ENCODE results near the gene DYNLT5.
A peak's percentile ranks its signal among the peaks of the same experiment; 100 is the strongest.
"Not testable (repeated sequence)": the region's sequence is repeated elsewhere in the genome, so short reads cannot be mapped to it uniquely, and the experiment has no call there.

Gene DYNLT5

GRCh38 chr1:66752000-66752592, at the start of gene DYNLT5:
Gene DYNLT5, plus strand, starts transcription at chr1:66752459. Its CDS starts 2,200 bp downstream, at chr1:66754659.
- no peak for DNase-seq (ENCODE audit: low read depth, low spot score)

GRCh38 chr1:66704177-66704875, 47.9 kb upstream of the DYNLT5 start:
- DNase-seq (ENCODE audit: low read depth, low spot score) = no peak

- DNase-seq (ENCODE audit: low read depth, low spot score) = no peak
These were observed 47.1 kb upstream of the DYNLT5 start for GRCh38 chr1:66705110-66705509.

GRCh38 chr1:66711420-66711819, 40.8 kb upstream of the DYNLT5 start:
- no peak for DNase-seq (ENCODE audit: low read depth, low spot score)

- no peak for DNase-seq (ENCODE audit: low read depth, low spot score)
These were observed 39.4 kb upstream of the DYNLT5 start for GRCh38 chr1:66712839-66713238.

- DNase-seq (ENCODE audit: low read depth, low spot score) = no peak
These were observed 28.3 kb upstream of the DYNLT5 start for GRCh38 chr1:66723985-66724384.

GRCh38 chr1:66725885-66726665, 26.2 kb upstream of the DYNLT5 start:
- DNase-seq (ENCODE audit: low read depth, low spot score) = peak; percentile 11

- DNase-seq (ENCODE audit: low read depth, low spot score) = no peak
These were observed 24.2 kb upstream of the DYNLT5 start for GRCh38 chr1:66728021-66728420.

- DNase-seq (ENCODE audit: low read depth, low spot score) = not testable (repeated sequence)
These were observed 23.5 kb upstream of the DYNLT5 start for GRCh38 chr1:66728716-66729115.

- no peak for DNase-seq (ENCODE audit: low read depth, low spot score)
These were observed 23.1 kb upstream of the DYNLT5 start for GRCh38 chr1:66729119-66729518.

GRCh38 chr1:66729523-66729922, 22.7 kb upstream of the DYNLT5 start:
- DNase-seq (ENCODE audit: low read depth, low spot score) = no peak

- DNase-seq (ENCODE audit: low read depth, low spot score) = no peak
These were observed 21.8 kb upstream of the DYNLT5 start for GRCh38 chr1:66730462-66730861.

GRCh38 chr1:66731170-66731865, 20.9 kb upstream of the DYNLT5 start:
- DNase-seq (ENCODE audit: low read depth, low spot score) = no peak

GRCh38 chr1:66732407-66733166, 19.7 kb upstream of the DYNLT5 start:
- DNase-seq (ENCODE audit: low read depth, low spot score) = no peak

- no peak for DNase-seq (ENCODE audit: low read depth, low spot score)
These were observed 18.8 kb upstream of the DYNLT5 start for GRCh38 chr1:66733348-66734017.

- DNase-seq (ENCODE audit: low read depth, low spot score) = not testable (repeated sequence)
These were observed 17.7 kb upstream of the DYNLT5 start for GRCh38 chr1:66734531-66734930.

- DNase-seq (ENCODE audit: low read depth, low spot score) = no peak
These were observed 14.4 kb upstream of the DYNLT5 start for GRCh38 chr1:66737836-66738235.

GRCh38 chr1:66739401-66740157, 12.7 kb upstream of the DYNLT5 start:
- no peak for DNase-seq (ENCODE audit: low read depth, low spot score)

- no peak for DNase-seq (ENCODE audit: low read depth, low spot score)
These were observed 6.8 kb upstream of the DYNLT5 start for GRCh38 chr1:66745451-66745850.

- no peak for DNase-seq (ENCODE audit: low read depth, low spot score)
These were observed 4.8 kb upstream of the DYNLT5 start for GRCh38 chr1:66747501-66747900.

Measured in activated CD4-positive, CD25-positive, alpha-beta regulatory T cell treated with anti-CD3 and anti-CD28 coated beads, Interleukin-2, amount 50 U/mL, for 16 hours (primary cell).